ENCODE results near the gene BLOC1S3. TPM values are rescaled to one million over a fixed set of nuclear protein-coding genes. Genes with fewer than 3 reads are reported as not detected.

The BLOC1S3 gene
- total RNA-seq, 2 experiments from 2014 or later = 21.9 to 22.8 TPM

GRCh38 chr19:45160870-45161737 lies 17.5 kb upstream of the BLOC1S3 start, which contains the start of gene NKPD1:
Gene NKPD1, minus strand, starts transcription at chr19:45160982. Its CDS starts 832 bp downstream, at chr19:45160150.
- Mint-ChIP-seq H3K4me3 (no peak within 1 kb of the TSS), H3K27me3 (peaks cover 12% of the 10 kb centered on the region), H3K4me1 (peaks cover 11% of the 10 kb centered on the region), H3K36me3 (no peaks in the 10 kb centered on the region), H3K9me3 (no peaks in the 10 kb centered on the region), H3K27ac (peak within 1 kb of the TSS; percentile 70)
- no peak for DNase-seq
- POLR2A ChIA-PET = interaction anchor here (1.0 kb wide), 1 partner anchor 8 kb away, joined by 4 read pairs; no protein-coding TSS in a partner anchor
- no peak for ATAC-seq (ENCODE audit: low read depth)

GRCh38 chr19:45161738-45162607 lies 16.6 kb upstream of the BLOC1S3 start:
- H3K4me3 Mint-ChIP-seq = no peak overlapping the region
- ATAC-seq (ENCODE audit: low read depth) (no peak), DNase-seq (no peak)
- H3K27ac Mint-ChIP-seq = no peak overlapping the region
- H3K36me3 Mint-ChIP-seq = peaks cover 1% of the 10 kb centered on the region
- H3K4me1 Mint-ChIP-seq = peaks cover 12% of the 10 kb centered on the region
- POLR2A ChIA-PET = no interaction called here
- H3K9me3 Mint-ChIP-seq = no peaks in the 10 kb centered on the region
- H3K27me3 Mint-ChIP-seq = peaks cover 12% of the 10 kb centered on the region

DNA sequence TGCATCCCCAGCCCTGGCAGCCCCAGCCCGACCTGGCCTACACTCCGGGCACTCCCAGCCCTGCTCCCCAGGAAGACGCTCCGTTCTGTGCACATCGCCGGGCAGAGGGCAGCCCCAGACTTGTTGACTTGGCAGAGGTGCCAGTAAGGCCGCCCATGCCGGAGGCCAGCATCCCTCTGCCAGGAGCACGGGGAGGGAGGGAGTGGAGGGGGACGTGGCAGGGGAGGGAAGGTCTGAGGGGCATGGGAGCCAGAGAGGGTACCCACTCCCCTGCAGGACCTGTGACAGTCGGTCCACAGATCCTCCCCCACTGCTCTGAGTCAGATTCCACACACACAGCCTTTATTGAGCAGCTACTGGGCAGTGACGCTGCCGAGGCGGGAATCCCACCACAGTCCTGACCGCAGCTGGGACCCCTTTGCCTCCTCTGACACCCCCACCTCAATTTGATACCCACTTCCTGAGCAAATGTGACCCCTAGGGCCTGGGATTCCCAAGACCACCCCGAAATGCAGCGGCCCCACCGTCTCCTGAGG lies 15.9 kb upstream of the BLOC1S3 start:
- Mint-ChIP-seq H3K36me3 (peaks cover 2% of the 10 kb centered on the region), H3K4me1 (peaks cover 12% of the 10 kb centered on the region), H3K4me3 (no peak overlapping the region), H3K9me3 (no peaks in the 10 kb centered on the region), H3K27ac (no peak overlapping the region), H3K27me3 (peaks cover 7% of the 10 kb centered on the region)
- POLR2A ChIA-PET = no interaction called here
- DNase-seq = no peak
- ATAC-seq (ENCODE audit: low read depth) = no peak

DNA sequence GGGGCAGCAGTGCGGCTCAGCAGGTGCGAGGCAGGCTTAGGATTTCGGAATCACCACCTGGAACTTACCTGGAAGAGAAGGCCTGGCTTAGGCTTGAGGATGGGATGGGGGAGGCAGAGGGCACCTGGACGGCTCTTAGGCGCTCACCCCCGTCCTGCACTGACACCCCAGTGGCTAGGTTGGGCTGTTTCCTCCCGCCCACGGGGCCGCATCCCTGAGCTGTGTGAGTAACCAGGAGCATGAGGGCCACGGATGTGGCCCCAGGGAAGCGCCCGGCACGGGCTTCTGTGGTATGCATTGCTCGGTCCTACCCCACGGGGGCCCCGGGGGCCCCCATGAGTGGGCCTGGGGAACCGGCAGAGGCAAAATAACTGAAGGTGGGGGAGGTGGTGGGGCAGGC lies 15.4 kb upstream of the BLOC1S3 start:
- peaks cover 2% of the 10 kb centered on the region for H3K36me3 Mint-ChIP-seq
- POLR2A ChIA-PET = interaction anchor here (2.0 to 2.1 kb wide), 2 partner anchors 10 to 15 kb away, joined by 11 to 22 read pairs; partner anchors contain the start of genes BLOC1S3 and TRAPPC6A
- DNase-seq = no peak
- no peak overlapping the region for H3K27ac Mint-ChIP-seq
- peaks cover 3% of the 10 kb centered on the region for H3K27me3 Mint-ChIP-seq
- H3K9me3 Mint-ChIP-seq = no peaks in the 10 kb centered on the region
- no peak overlapping the region for H3K4me3 Mint-ChIP-seq
- ATAC-seq (ENCODE audit: low read depth) = no peak
- peaks cover 12% of the 10 kb centered on the region for H3K4me1 Mint-ChIP-seq

GRCh38 chr19:45163751-45164460 lies 14.7 kb upstream of the BLOC1S3 start:
- peak overlapping the region; percentile 83 for H3K27ac Mint-ChIP-seq
- H3K9me3 Mint-ChIP-seq = no peaks in the 10 kb centered on the region

GRCh38 chr19:45164577-45165335 lies 13.8 kb upstream of the BLOC1S3 start:
- H3K4me3 Mint-ChIP-seq = peak overlapping the region; percentile 48
- peak overlapping the region; percentile 83 for H3K27ac Mint-ChIP-seq
- POLR2A ChIA-PET = interaction anchor here (0.5 to 2.1 kb wide), 7 partner anchors 8 to 72 kb away, joined by 3 to 22 read pairs (median 4); partner anchors contain the start of genes BLOC1S3 and TRAPPC6A
- H3K27me3 Mint-ChIP-seq = no peaks in the 10 kb centered on the region
- no peaks in the 10 kb centered on the region for H3K9me3 Mint-ChIP-seq
- H3K36me3 Mint-ChIP-seq = peaks cover 3% of the 10 kb centered on the region
- DNase-seq (peak; percentile 74), ATAC-seq (ENCODE audit: low read depth) (peak; percentile 83)
- H3K4me1 Mint-ChIP-seq = peaks cover 14% of the 10 kb centered on the region

More at GRCh38 chr19:45163751-45164460, 14.7 kb upstream of the BLOC1S3 start:
- DNase-seq (no peak), ATAC-seq (ENCODE audit: low read depth) (no peak)
- peaks cover 3% of the 10 kb centered on the region for H3K36me3 Mint-ChIP-seq
- POLR2A ChIA-PET = interaction anchor here (0.5 to 2.1 kb wide), 6 partner anchors 9 to 61 kb away, joined by 3 to 22 read pairs (median 4); partner anchors contain the start of genes BLOC1S3 and TRAPPC6A
- peaks cover 14% of the 10 kb centered on the region for H3K4me1 Mint-ChIP-seq
- peak overlapping the region; percentile 48 for H3K4me3 Mint-ChIP-seq
- no peaks in the 10 kb centered on the region for H3K27me3 Mint-ChIP-seq

- Mint-ChIP-seq H3K27me3 (no peaks in the 10 kb centered on the region), H3K4me1 (peaks cover 25% of the 10 kb centered on the region), H3K27ac (peak overlapping the region; percentile 68), H3K36me3 (peaks cover 3% of the 10 kb centered on the region), H3K9me3 (no peaks in the 10 kb centered on the region), H3K4me3 (no peak overlapping the region)
- POLR2A ChIA-PET = interaction anchor here (0.7 to 1.2 kb wide), 2 partner anchors 75 to 718 kb away, joined by 3 to 5 read pairs; no protein-coding TSS in a partner anchor
- ATAC-seq (ENCODE audit: low read depth) (no peak), DNase-seq (no peak)
These were observed 11.8 kb upstream of the BLOC1S3 start for GRCh38 chr19:45166723-45167252.

- POLR2A ChIA-PET = interaction anchor here (1.1 to 1.4 kb wide), 2 partner anchors 9 to 16 kb away, joined by 3 to 5 read pairs; no protein-coding TSS in a partner anchor
- peaks cover 37% of the 10 kb centered on the region for H3K4me1 Mint-ChIP-seq
These were observed 9.7 kb upstream of the BLOC1S3 start for GRCh38 chr19:45168767-45169351.

DNA sequence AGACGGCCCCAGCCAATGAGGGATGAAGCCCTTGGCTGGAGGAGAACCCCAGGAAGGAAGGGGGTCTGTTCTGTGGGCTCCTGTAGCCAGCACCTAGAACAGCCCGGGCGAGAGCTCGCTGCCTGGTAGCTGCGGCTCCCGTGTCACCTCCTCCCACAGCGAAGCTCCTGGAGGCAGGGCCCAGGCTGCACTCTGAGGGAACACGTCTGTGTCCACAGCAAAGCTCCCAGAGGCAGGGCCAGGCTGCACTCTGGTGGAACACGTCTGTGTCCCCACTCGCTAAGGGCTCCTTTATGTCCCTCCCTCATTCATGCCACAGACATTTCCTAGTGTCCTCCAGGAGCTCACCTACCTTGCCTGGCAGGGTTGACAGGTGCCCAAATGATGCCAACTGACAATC lies 9.0 kb upstream of the BLOC1S3 start:
- Mint-ChIP-seq H3K27me3 (no peaks in the 10 kb centered on the region), H3K4me3 (peak overlapping the region; percentile 22), H3K9me3 (no peaks in the 10 kb centered on the region), H3K4me1 (peaks cover 36% of the 10 kb centered on the region), H3K36me3 (peaks cover 3% of the 10 kb centered on the region), H3K27ac (peak overlapping the region; percentile 68)
- DNase-seq = no peak
- POLR2A ChIA-PET = interaction anchor here (1.1 to 1.4 kb wide), 2 partner anchors 10 to 16 kb away, joined by 3 to 5 read pairs; no protein-coding TSS in a partner anchor
- ATAC-seq (ENCODE audit: low read depth) = no peak

More at GRCh38 chr19:45168767-45169351, 9.7 kb upstream of the BLOC1S3 start:
- DNase-seq = no peak
- no peak for ATAC-seq (ENCODE audit: low read depth)
- Mint-ChIP-seq H3K36me3 (peaks cover 3% of the 10 kb centered on the region), H3K27me3 (no peaks in the 10 kb centered on the region), H3K9me3 (no peaks in the 10 kb centered on the region), H3K27ac (peak overlapping the region; percentile 60), H3K4me3 (no peak overlapping the region)

GRCh38 chr19:45170146-45171106 lies 8.2 kb upstream of the BLOC1S3 start:
- Mint-ChIP-seq H3K27ac (peak overlapping the region; percentile 91), H3K36me3 (peaks cover 3% of the 10 kb centered on the region), H3K9me3 (no peaks in the 10 kb centered on the region), H3K4me1 (peaks cover 36% of the 10 kb centered on the region), H3K27me3 (no peaks in the 10 kb centered on the region), H3K4me3 (peak overlapping the region; percentile 78)
- no peak for DNase-seq
- POLR2A ChIA-PET = interaction anchor here (1.1 to 1.6 kb wide), 3 partner anchors 11 to 78 kb away, joined by 3 to 7 read pairs (median 5); partner anchors contain the start of gene PPP1R37
- ATAC-seq (ENCODE audit: low read depth) = no peak

Measured in activated naive CD8-positive, alpha-beta T cell treated with anti-CD3 and anti-CD28 coated beads, Interleukin-2, amount 10 ng/mL, durations not matched to agents 7 days and 5 days (primary cell).